Hepatocyte (in vitro differentiated cells): Measurements from ENCODE around the gene HEXIM2. TPM values are rescaled to one million over a fixed set of nuclear protein-coding genes. Genes with fewer than 3 reads are reported as not detected.

Experiments used
- DNase-seq: peaks from one replicate; pipeline ENCODE4 v3.0.0-alpha.2; 2016; ENCODE audit warnings: low spot score
- H2AFZ ChIP-seq: fragments of 200-600 bp; sonication (generic); 2 replicates; pipeline ENCODE4 v1.6.0; 2016; ENCODE audit warnings: antibody characterized with exemption, mild to moderate bottlenecking
- H3K27ac ChIP-seq: fragments of 200-600 bp; sonication (generic); 2 replicates; pipeline ENCODE4 v1.5.1; 2016; ENCODE audit warnings: mild to moderate bottlenecking
- H3K27me3 ChIP-seq: fragments of 200-600 bp; sonication (generic); 2 replicates; pipeline ENCODE4 v1.6.1; 2016
- H3K36me3 ChIP-seq: fragments of 200-600 bp; sonication (generic); replicated peaks from 2 replicates; pipeline ENCODE4 v1.5.1; 2016; ENCODE audit warnings: low read depth; ENCODE audit not compliant: insufficient read depth
- H3K4me1 ChIP-seq: fragments of 200-600 bp; sonication (generic); 2 replicates; pipeline ENCODE4 v1.5.1; 2016; ENCODE audit warnings: mild to moderate bottlenecking, moderate library complexity; ENCODE audit not compliant: insufficient read depth
- H3K4me2 ChIP-seq: fragments of 200-600 bp; sonication (generic); 2 replicates; pipeline ENCODE4 v1.6.0; 2016
- H3K4me3 ChIP-seq: fragments of 200-600 bp; sonication (generic); 2 replicates; pipeline ENCODE4 v1.5.1; 2016; ENCODE audit warnings: mild to moderate bottlenecking
- H3K79me2 ChIP-seq: fragments of 200-600 bp; sonication (generic); 2 replicates; pipeline ENCODE4 v1.6.0; 2017; ENCODE audit warnings: mild to moderate bottlenecking
- H3K9me2 ChIP-seq: fragments of 200-600 bp; sonication (generic); replicated peaks from 2 replicates; pipeline ENCODE4 v1.6.0; 2017; ENCODE audit warnings: mild to moderate bottlenecking; ENCODE audit not compliant: insufficient read depth
- H3K9me3 ChIP-seq: fragments of 200-600 bp; sonication (generic); 2 replicates; pipeline ENCODE4 v1.5.1; 2016; ENCODE audit warnings: low read depth, mild to moderate bottlenecking
- H4K20me1 ChIP-seq: fragments of 200-600 bp; sonication (generic); 2 replicates; pipeline ENCODE4 v1.6.0; 2016; ENCODE audit warnings: mild to moderate bottlenecking; ENCODE audit not compliant: insufficient read depth, poor library complexity, severe bottlenecking
- EZH2 ChIP-seq: fragments of 200-600 bp; sonication (generic); IDR thresholded peaks from 2 replicates; pipeline ENCODE4 v1.6.1; 2016; ENCODE audit warnings: antibody characterized with exemption, mild to moderate bottlenecking, borderline replicate concordance
- EZH2phosphoT487 ChIP-seq: fragments of 200-600 bp; sonication (generic); IDR thresholded peaks from one replicate; pipeline ENCODE4 v1.6.1; 2018; ENCODE audit warnings: antibody characterized with exemption, mild to moderate bottlenecking, low read depth, moderate library complexity; ENCODE audit not compliant: unreplicated experiment, severe bottlenecking
- WGBS: methylation state at CpG from one replicate; pipeline ENCODE4 v1.1.6; 2016; ENCODE audit warnings: low lambda C conversion rate; ENCODE audit errors: missing lambda C conversion rate; 5-methylcytosine and 5-hydroxymethylcytosine counted together
- polyA plus RNA-seq: library from polyadenylated mRNA; unstranded; fragments of >200 nt; fragmentation: Nextera tagmentation; extraction: Ambion mirVana; gene quantifications from 2 replicates; pipeline ENCODE4 v1.2.1, GENCODE V29; 2016
- total RNA-seq: library from RNA; depleted of rRNA; stranded (reverse); fragments of >200 nt; gene quantifications from 2 replicates; pipeline ENCODE4 v1.2.3, GENCODE V29; 2014
- TF ChIP-seq, protein P1 (sequence below): fragments of 200-600 bp; sonication (generic); IDR thresholded peaks from 2 replicates; pipeline ENCODE4 v1.5.1; 2016; ENCODE audit warnings: antibody characterized with exemption, mild to moderate bottlenecking; ENCODE audit not compliant: poor library complexity

HEXIM2 gene
- total and polyA plus RNA-seq, 2 experiments from 2014 or later: 7.6 to 12.2 TPM

DNA sequence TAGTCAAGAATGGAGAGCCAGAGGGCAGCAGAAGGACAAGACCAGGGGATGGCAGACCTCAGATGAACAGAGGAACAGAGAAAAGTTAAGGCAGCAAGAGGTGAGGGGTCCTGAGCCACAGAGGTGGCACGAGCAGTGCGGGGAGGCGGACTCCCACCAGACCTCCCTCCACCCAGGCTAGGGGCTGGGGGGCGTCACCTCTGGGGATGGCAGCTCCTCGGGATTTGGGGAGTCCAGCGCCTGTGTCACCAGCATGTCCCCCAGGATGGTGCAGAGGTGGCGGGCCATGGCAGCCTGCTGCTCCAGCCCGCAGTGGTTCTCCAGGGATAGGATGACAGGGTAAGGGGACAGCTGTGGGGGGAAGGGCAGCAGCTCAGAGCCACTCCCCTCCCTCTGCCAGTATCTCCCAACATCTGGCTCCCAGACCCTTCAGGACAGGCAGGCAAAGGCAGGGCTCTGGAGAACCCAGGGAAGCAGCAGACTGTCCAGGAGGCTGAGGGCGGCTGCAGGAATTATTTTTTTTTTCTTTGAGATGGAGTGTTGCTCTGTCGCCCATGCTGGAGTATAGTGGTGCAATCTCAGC lies 45.1 kb upstream of the HEXIM2 start:
- Histone ChIP-seq H4K20me1 (no peaks in the 10 kb centered on the region), H3K9me2 (no peaks in the 10 kb centered on the region), H3K27me3 (no peaks in the 10 kb centered on the region), H3K9me3 (no peaks in the 10 kb centered on the region), H3K4me2 (no peak overlapping the region), H3K4me1 (no peaks in the 10 kb centered on the region), H3K4me3 (no peak overlapping the region), H3K27ac (no peak overlapping the region), H3K79me2 (no peaks in the 10 kb centered on the region), H2AFZ (no peak overlapping the region), H3K36me3 (no peaks in the 10 kb centered on the region)
- TF ChIP-seq EZH2 (no peak), EZH2phosphoT487 (no peak)
- TF ChIP-seq, protein P1, sequence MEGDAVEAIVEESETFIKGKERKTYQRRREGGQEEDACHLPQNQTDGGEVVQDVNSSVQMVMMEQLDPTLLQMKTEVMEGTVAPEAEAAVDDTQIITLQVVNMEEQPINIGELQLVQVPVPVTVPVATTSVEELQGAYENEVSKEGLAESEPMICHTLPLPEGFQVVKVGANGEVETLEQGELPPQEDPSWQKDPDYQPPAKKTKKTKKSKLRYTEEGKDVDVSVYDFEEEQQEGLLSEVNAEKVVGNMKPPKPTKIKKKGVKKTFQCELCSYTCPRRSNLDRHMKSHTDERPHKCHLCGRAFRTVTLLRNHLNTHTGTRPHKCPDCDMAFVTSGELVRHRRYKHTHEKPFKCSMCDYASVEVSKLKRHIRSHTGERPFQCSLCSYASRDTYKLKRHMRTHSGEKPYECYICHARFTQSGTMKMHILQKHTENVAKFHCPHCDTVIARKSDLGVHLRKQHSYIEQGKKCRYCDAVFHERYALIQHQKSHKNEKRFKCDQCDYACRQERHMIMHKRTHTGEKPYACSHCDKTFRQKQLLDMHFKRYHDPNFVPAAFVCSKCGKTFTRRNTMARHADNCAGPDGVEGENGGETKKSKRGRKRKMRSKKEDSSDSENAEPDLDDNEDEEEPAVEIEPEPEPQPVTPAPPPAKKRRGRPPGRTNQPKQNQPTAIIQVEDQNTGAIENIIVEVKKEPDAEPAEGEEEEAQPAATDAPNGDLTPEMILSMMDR: no peak
- 78% methylated on average over 10 of the region's 10 CpGs for WGBS
- no peak for DNase-seq

DNA sequence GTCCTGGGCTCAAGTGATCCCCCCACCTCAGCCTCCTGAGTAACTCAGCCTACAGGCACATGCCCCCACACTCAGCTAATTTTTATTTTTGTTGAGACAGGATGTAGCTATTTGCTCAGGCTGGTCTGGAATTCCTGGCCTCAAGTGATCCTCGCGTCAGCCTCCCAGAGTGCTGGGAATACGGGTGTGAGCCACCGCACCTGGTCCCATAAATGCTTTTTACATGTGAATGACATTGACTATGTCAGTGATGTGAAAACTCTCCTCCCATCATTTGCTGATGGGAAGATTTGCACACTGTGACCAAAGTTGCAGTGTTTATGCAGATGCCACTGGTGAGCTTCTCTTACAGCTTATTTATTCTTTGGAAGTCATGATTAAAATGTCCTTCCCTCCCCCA lies 44.3 kb upstream of the HEXIM2 start:
- 92% methylated on average over 4 of the region's 4 CpGs for WGBS
- TF ChIP-seq EZH2phosphoT487: no peak
- no peak for TF ChIP-seq EZH2
- TF ChIP-seq, protein P1: no peak
- Histone ChIP-seq H3K4me2 (no peak overlapping the region), H3K4me3 (no peak overlapping the region), H3K79me2 (peaks cover 5% of the 10 kb centered on the region), H3K36me3 (no peaks in the 10 kb centered on the region), H2AFZ (no peak overlapping the region), H3K9me2 (no peaks in the 10 kb centered on the region), H4K20me1 (no peaks in the 10 kb centered on the region), H3K4me1 (peaks cover 1% of the 10 kb centered on the region), H3K27me3 (no peaks in the 10 kb centered on the region), H3K27ac (no peak overlapping the region), H3K9me3 (no peaks in the 10 kb centered on the region)
- no peak for DNase-seq

DNA sequence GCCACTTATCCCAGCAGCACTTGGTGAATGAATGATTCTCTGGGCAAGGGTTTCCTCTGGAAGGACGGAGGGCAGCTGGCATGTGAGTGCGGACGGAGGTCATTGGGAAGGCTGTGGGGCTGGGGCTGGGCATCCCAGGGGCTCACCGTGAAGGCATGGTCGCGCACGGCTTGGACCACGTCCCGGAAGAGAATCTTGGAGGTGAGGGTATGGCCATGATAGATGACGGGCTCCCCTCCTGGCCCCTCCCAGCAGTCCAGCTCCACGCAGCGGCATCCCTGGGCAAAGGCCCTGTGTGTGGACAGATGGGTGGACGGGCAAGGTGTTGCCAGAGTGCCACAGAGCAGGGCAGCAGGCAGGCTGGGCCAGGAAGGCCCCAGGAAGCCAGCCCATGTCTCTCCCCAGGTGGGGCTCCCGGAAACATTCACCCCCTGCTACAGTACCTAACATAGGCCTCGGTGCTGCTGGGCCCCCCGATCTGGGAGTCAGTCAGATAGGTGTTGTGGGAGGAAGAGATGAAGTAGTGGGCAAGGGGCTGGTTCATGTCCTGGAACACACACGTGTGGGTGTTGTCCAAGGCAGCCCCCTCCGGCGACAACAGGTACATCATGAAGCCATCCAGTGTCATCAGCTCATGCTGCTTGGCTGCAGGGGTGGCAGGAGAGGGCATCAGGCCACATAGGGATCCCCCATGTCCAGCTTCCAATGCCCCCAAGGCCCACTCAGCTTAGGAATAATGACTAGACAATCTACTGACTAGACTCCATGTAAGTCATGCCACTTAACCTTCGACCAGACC lies 43.6 kb upstream of the HEXIM2 start:
- TF ChIP-seq, protein P1: no peak
- TF ChIP-seq EZH2phosphoT487 (no peak), EZH2 (no peak)
- WGBS: 96% methylated on average over 20 of the region's 20 CpGs
- Histone ChIP-seq H3K4me2 (no peak overlapping the region), H3K9me2 (no peaks in the 10 kb centered on the region), H3K27ac (no peak overlapping the region), H3K27me3 (no peaks in the 10 kb centered on the region), H3K4me3 (no peak overlapping the region), H3K36me3 (no peaks in the 10 kb centered on the region), H4K20me1 (no peaks in the 10 kb centered on the region), H3K4me1 (peaks cover 8% of the 10 kb centered on the region), H3K9me3 (no peaks in the 10 kb centered on the region), H3K79me2 (peaks cover 10% of the 10 kb centered on the region), H2AFZ (no peak overlapping the region)
- no peak for DNase-seq
